ENCODE results near the gene CLIC1. TPM values are rescaled to one million over a fixed set of nuclear protein-coding genes. Genes with fewer than 3 reads are reported as not detected.

Gene CLIC1
- total RNA-seq, 1 experiment from 2014 or later, result 431 TPM

DNA sequence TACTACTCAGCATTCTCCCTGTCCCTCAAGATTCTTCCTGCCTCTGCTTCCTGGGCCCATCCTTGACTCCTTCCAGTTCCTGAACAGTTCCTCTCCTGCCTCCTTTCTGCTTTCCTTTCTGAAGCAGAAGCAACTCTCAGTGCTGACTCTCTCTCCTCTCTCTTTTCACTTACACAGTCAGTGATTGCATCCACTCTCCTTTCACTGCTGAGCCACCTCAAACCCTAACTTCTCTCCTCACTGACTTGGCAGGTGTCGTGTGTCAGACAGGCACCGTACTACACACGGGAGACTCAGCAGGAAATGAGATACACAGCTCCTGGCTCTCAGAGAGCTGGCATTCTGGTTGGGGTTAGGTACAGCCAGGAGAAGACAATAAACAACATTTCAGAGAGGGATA, 38.8 kb downstream of the CLIC1 start:
- no TSS peak for BruUV-seq (replicated peaks)
- Histone ChIP-seq H3K9me3 (ENCODE audit: low read depth, low read length, poor library complexity, severe bottlenecking) (no peaks in the 10 kb centered on the region), H3K4me3 (ENCODE audit: low read depth, low read length, poor library complexity, severe bottlenecking) (no peak overlapping the region), H3K36me3 (ENCODE audit: insufficient read depth, low read length, poor library complexity, severe bottlenecking) (peaks cover 17% of the 10 kb centered on the region), H3K27ac (ENCODE audit: low read depth, low read length, poor library complexity, severe bottlenecking) (no peak overlapping the region), H3K4me1 (ENCODE audit: insufficient read depth, low read length, poor library complexity, severe bottlenecking) (peaks cover 7% of the 10 kb centered on the region), H3K27me3 (replicated peaks; ENCODE audit: insufficient read depth, low read depth, low read length, poor library complexity) (no peaks in the 10 kb centered on the region)
- DNase-seq (ENCODE audit: low spot score), result no peak
- ChIA-PET POLR2A (ENCODE audit: low non-redundant PET) (no interaction called here), CTCF (no interaction called here)
- intact Hi-C loops (cut with micrococcal nuclease; ENCODE audit: unreplicated experiment), result no loop called here
- TF ChIP-seq CTCF (conservative IDR thresholded peaks at IDR 0.05; ENCODE audit: low read depth, low read length) (no peak), EZH2 (IDR thresholded peaks at IDR 0.05; ENCODE audit: borderline replicate concordance, low read depth, low read length, poor library complexity, severe bottlenecking) (no peak)

- ChIA-PET CTCF (no interaction called here), POLR2A (ENCODE audit: low non-redundant PET) (no interaction called here)
- H3K4me3 ChIP-seq (ENCODE audit: low read depth, low read length, poor library complexity, severe bottlenecking), result no peak overlapping the region
- intact Hi-C loops (cut with micrococcal nuclease; ENCODE audit: unreplicated experiment), result no loop called here
- H3K27me3 ChIP-seq (replicated peaks; ENCODE audit: insufficient read depth, low read depth, low read length, poor library complexity), result no peaks in the 10 kb centered on the region
- H3K9me3 ChIP-seq (ENCODE audit: low read depth, low read length, poor library complexity, severe bottlenecking), result no peaks in the 10 kb centered on the region
- no peaks in the 10 kb centered on the region for H3K4me1 ChIP-seq (ENCODE audit: insufficient read depth, low read length, poor library complexity, severe bottlenecking)
- no peak for TF ChIP-seq EZH2 (IDR thresholded peaks at IDR 0.05; ENCODE audit: borderline replicate concordance, low read depth, low read length, poor library complexity, severe bottlenecking)
- no peak for TF ChIP-seq CTCF (conservative IDR thresholded peaks at IDR 0.05; ENCODE audit: low read depth, low read length)
- peaks cover 27% of the 10 kb centered on the region for H3K36me3 ChIP-seq (ENCODE audit: insufficient read depth, low read length, poor library complexity, severe bottlenecking)
- DNase-seq (ENCODE audit: low spot score), result no peak
- no peak overlapping the region for H3K27ac ChIP-seq (ENCODE audit: low read depth, low read length, poor library complexity, severe bottlenecking)
- no TSS peak for BruUV-seq (replicated peaks)
Observed at GRCh38 chr6:31693535-31693934, 42.8 kb downstream of the CLIC1 start.

GRCh38 chr6:31692886-31693285, 43.4 kb downstream of the CLIC1 start:
- H3K4me3 ChIP-seq (ENCODE audit: low read depth, low read length, poor library complexity, severe bottlenecking), result no peak overlapping the region
- peaks cover 34% of the 10 kb centered on the region for H3K36me3 ChIP-seq (ENCODE audit: insufficient read depth, low read length, poor library complexity, severe bottlenecking)
- H3K9me3 ChIP-seq (ENCODE audit: low read depth, low read length, poor library complexity, severe bottlenecking), result no peaks in the 10 kb centered on the region
- DNase-seq (ENCODE audit: low spot score), result no peak
- ChIA-PET POLR2A (ENCODE audit: low non-redundant PET) (no interaction called here), CTCF (no interaction called here)
- no peak overlapping the region for H3K27ac ChIP-seq (ENCODE audit: low read depth, low read length, poor library complexity, severe bottlenecking)
- H3K27me3 ChIP-seq (replicated peaks; ENCODE audit: insufficient read depth, low read depth, low read length, poor library complexity), result no peaks in the 10 kb centered on the region
- H3K4me1 ChIP-seq (ENCODE audit: insufficient read depth, low read length, poor library complexity, severe bottlenecking), result no peaks in the 10 kb centered on the region
- intact Hi-C loops (cut with micrococcal nuclease; ENCODE audit: unreplicated experiment), result no loop called here
- no peak for TF ChIP-seq EZH2 (IDR thresholded peaks at IDR 0.05; ENCODE audit: borderline replicate concordance, low read depth, low read length, poor library complexity, severe bottlenecking)
- no peak for TF ChIP-seq CTCF (conservative IDR thresholded peaks at IDR 0.05; ENCODE audit: low read depth, low read length)
- BruUV-seq (replicated peaks), result no TSS peak

Data from A673 (cell line).